ENCODE results near the gene SH3PXD2B. TPM values are rescaled to one million over a fixed set of nuclear protein-coding genes. Genes with fewer than 3 reads are reported as not detected.

Gene SH3PXD2B
- total RNA-seq, 1 experiment from 2014 or later: 27.5 TPM

DNA sequence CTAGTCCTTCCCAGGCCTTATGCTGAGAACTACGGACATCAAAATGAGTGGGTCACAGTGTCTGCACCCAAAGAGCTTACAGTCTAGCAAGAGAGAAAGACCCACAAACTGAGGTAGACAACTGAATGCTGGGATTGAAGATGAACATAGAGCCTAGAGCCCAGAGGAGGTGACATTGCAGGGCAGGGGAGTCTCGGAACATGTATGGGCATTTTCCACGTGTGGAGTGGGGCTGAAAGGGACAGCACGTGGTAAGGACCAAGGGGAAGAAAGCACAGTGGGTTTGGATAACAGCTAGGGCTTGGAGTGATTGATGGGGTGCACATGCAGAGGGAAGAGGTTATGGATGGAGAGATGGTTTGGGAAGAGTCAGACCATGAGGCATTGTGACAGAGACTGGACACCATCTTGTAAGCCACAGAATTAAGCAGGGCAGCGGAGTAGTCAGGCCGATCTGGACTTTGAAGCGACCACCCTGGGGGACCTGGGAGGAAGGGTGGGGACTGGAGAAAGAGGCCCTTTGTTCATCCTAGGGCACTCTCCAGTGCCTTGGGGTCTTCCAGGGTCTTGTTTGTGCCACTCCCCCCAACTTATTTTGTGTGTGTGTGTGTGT lies 47.5 kb upstream of the SH3PXD2B start:
- Histone ChIP-seq H3K27ac (ENCODE audit: low read depth, low read length) (no peak overlapping the region), H3K9me2 (ENCODE audit: insufficient read depth) (no peaks in the 10 kb centered on the region), H3K4me3 (replicated peaks in 1 of 2; ENCODE audit: low read depth in 1 of 2, low read length in 2 of 2) (no peak overlapping the region), H2AFZ (ENCODE audit: low read depth, low read length, poor library complexity, severe bottlenecking) (no peak overlapping the region), H3K4me2 (ENCODE audit: low read length) (no peak overlapping the region), H3K36me3 (ENCODE audit: control insufficient read depth in 1 of 2, insufficient read depth in 2 of 2, low read length in 2 of 2) (no peaks in the 10 kb centered on the region), H3K4me1 (ENCODE audit: control insufficient read depth in 1 of 2, insufficient read depth in 2 of 2, low read length in 2 of 2) (no peaks in the 10 kb centered on the region), H3K9me3 (ENCODE audit: control insufficient read depth in 1 of 2, insufficient read depth in 1 of 2, low read depth in 1 of 2, low read length in 2 of 2) (no peaks in the 10 kb centered on the region), H4K20me1 (ENCODE audit: insufficient read depth) (no peaks in the 10 kb centered on the region), H3K9ac (ENCODE audit: low read length) (no peak overlapping the region), H3K27me3 (ENCODE audit: insufficient read depth, low read length) (no peaks in the 10 kb centered on the region), H3K79me2 (ENCODE audit: insufficient read depth, low read length) (no peaks in the 10 kb centered on the region)
- ChIA-PET CTCF (no interaction called here), POLR2A (no interaction called here), RAD21 (ENCODE audit: low non-redundant PET in 1 of 2, low total read pairs in 2 of 2, uncharacterized antibody in 2 of 2, unreplicated experiment in 2 of 2) (no interaction called here)
- TF ChIP-seq JUND (IDR thresholded peaks at IDR 0.05): no peak
- TF ChIP-seq ELF1 (IDR thresholded peaks at IDR 0.05; ENCODE audit: borderline replicate concordance, low read depth): no peak
- TF ChIP-seq EGR1 (IDR thresholded peaks at IDR 0.05; ENCODE audit: low read depth): no peak
- ATAC-seq (no peak), DNase-seq (ENCODE audit: low read depth, low spot score) (no peak)
- intact Hi-C loops (cut with micrococcal nuclease): no loop called here
- BruUV-seq (replicated peaks): no TSS peak

- H2AFZ ChIP-seq (ENCODE audit: low read depth, low read length, poor library complexity, severe bottlenecking): no peak overlapping the region
- intact Hi-C loops (cut with micrococcal nuclease): no loop called here
- H3K27me3 ChIP-seq (ENCODE audit: insufficient read depth, low read length): peaks cover 5% of the 10 kb centered on the region; the same call in 1 of the 2 replicates
- no peaks in the 10 kb centered on the region for H3K36me3 ChIP-seq (ENCODE audit: control insufficient read depth in 1 of 2, insufficient read depth in 2 of 2, low read length in 2 of 2)
- no peak overlapping the region for H3K4me2 ChIP-seq (ENCODE audit: low read length)
- DNase-seq (ENCODE audit: low read depth, low spot score): no peak
- CTCF ChIA-PET: interaction anchor here (0.7 kb wide), 1 partner anchor 319 kb away, joined by 3 read pairs; no protein-coding TSS in a partner anchor
- no peak overlapping the region for H3K27ac ChIP-seq (ENCODE audit: low read depth, low read length)
- POLR2A ChIA-PET: no interaction called here
- no peaks in the 10 kb centered on the region for H3K9me3 ChIP-seq (ENCODE audit: control insufficient read depth in 1 of 2, insufficient read depth in 1 of 2, low read depth in 1 of 2, low read length in 2 of 2)
- no peaks in the 10 kb centered on the region for H3K79me2 ChIP-seq (ENCODE audit: insufficient read depth, low read length)
- no peaks in the 10 kb centered on the region for H3K9me2 ChIP-seq (ENCODE audit: insufficient read depth)
- RAD21 ChIA-PET (ENCODE audit: low non-redundant PET in 1 of 2, low total read pairs in 2 of 2, uncharacterized antibody in 2 of 2, unreplicated experiment in 2 of 2): no interaction called here
- H3K9ac ChIP-seq (ENCODE audit: low read length): no peak overlapping the region
- TF ChIP-seq REST (IDR thresholded peaks at IDR 0.05; ENCODE audit: low read depth) (no peak), SRF (IDR thresholded peaks at IDR 0.05; ENCODE audit: low read depth) (no peak)
- H3K4me3 ChIP-seq (replicated peaks in 1 of 2; ENCODE audit: low read depth in 1 of 2, low read length in 2 of 2): no peak overlapping the region
- no peak for ATAC-seq
- H3K4me1 ChIP-seq (ENCODE audit: control insufficient read depth in 1 of 2, insufficient read depth in 2 of 2, low read length in 2 of 2): no peaks in the 10 kb centered on the region
- no TSS peak for BruUV-seq (replicated peaks)
- no peaks in the 10 kb centered on the region for H4K20me1 ChIP-seq (ENCODE audit: insufficient read depth)
Measured at GRCh38 chr5:172499287-172499686, 45.0 kb upstream of the SH3PXD2B start.

Measured in HCT116 (cell line).